ENCODE data around the gene ACOX2. TPM values are rescaled to one million over a fixed set of nuclear protein-coding genes. Genes with fewer than 3 reads are reported as not detected.

ACOX2 gene
- total RNA-seq, 3 donors from 2014 or later (not counting 1 experiment from before 2014, with no cell fraction given) = not detected

DNA sequence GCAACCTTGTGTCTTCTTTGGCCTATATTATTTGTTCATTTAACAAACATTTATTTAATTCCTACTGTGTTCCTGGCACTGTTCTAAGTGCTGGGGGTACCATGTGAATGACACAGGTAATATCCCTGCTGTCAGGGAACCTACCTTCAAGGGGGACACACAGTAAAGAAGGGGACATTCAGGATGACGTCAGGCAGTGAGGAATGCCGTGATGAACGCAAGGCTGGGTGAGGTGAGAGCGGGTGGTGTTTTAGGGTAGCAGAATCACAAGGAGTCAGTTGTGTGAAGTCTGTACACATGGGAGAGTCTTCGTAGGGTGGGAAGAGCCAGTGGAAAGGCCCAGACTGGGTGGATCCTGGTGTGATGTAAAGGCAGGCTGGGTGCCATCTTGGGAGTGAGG, 41.9 kb upstream of the ACOX2 start:
- no peak overlapping the region for H3K27ac ChIP-seq (ENCODE audit: low read length)
- no peaks in the 10 kb centered on the region for H3K27me3 ChIP-seq (ENCODE audit: control insufficient read depth, insufficient read depth, low read length)
- TF ChIP-seq, protein P1, sequence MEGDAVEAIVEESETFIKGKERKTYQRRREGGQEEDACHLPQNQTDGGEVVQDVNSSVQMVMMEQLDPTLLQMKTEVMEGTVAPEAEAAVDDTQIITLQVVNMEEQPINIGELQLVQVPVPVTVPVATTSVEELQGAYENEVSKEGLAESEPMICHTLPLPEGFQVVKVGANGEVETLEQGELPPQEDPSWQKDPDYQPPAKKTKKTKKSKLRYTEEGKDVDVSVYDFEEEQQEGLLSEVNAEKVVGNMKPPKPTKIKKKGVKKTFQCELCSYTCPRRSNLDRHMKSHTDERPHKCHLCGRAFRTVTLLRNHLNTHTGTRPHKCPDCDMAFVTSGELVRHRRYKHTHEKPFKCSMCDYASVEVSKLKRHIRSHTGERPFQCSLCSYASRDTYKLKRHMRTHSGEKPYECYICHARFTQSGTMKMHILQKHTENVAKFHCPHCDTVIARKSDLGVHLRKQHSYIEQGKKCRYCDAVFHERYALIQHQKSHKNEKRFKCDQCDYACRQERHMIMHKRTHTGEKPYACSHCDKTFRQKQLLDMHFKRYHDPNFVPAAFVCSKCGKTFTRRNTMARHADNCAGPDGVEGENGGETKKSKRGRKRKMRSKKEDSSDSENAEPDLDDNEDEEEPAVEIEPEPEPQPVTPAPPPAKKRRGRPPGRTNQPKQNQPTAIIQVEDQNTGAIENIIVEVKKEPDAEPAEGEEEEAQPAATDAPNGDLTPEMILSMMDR (IDR thresholded peaks at IDR 0.05) = no peak
- peaks cover 0 to under 1% of the 10 kb centered on the region in 2 donors for H3K4me1 Mint-ChIP-seq
- no peak overlapping the region for H3K4me3 Mint-ChIP-seq
- no peaks in the 10 kb centered on the region for H3K4me1 ChIP-seq (ENCODE audit: control insufficient read depth, insufficient read depth, low read length)
- no peak for ATAC-seq
- intact Hi-C loops (cut with micrococcal nuclease) = no loop called here
- no peak overlapping the region for H3K27ac Mint-ChIP-seq
- peaks cover 9 to 11% of the 10 kb centered on the region in 2 donors for H3K27me3 Mint-ChIP-seq (ENCODE audit: low read depth in 2 of 2)
- no peak for DNase-seq
- 92% methylated on average over 5 of the region's 5 CpGs for WGBS (ENCODE audit: insufficient coverage)
- H3K9me3 ChIP-seq (ENCODE audit: control insufficient read depth, insufficient read depth, low read length) = no peaks in the 10 kb centered on the region
- no peaks in the 10 kb centered on the region for H3K9me3 Mint-ChIP-seq
- H3K36me3 ChIP-seq (ENCODE audit: control insufficient read depth, insufficient read depth, low read length) = no peaks in the 10 kb centered on the region
- no peaks in the 10 kb centered on the region for H3K36me3 Mint-ChIP-seq
- H3K4me3 ChIP-seq (ENCODE audit: low read length) = no peak overlapping the region

DNA sequence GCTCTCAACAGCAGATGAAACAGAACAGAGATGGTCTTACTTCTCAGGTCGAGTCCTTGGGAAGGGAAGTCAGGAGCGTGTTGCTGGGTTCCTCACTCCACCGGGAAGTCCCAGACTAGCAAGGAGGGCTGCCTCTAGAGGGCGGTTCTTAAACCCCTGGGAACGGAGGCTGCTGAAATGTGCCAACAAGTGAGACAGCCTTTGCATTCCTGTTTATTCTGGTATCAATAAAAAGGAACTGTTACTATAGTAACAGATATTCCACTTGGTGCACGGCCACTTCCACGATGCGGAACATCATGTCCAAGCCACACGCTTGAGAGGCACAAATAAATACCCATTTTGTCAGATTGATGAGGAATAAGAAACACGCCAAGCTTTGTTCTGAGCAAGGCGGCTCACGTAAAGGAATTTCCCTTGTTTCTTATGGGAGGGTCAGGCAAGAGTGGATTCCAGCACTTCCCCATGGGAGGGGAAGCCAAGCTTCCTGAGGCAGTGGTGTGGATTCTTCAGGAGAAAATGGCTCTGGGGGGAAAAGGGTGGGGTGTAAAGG, 40.4 kb upstream of the ACOX2 start, which contains the start of gene FAM107A:
FAM107A (minus strand) TSS at position 123 of the 553 bp plus-strand sequence. CDS start 7,531 bp downstream, outside the sequence.
- Histone ChIP-seq H3K4me1 (ENCODE audit: control insufficient read depth, insufficient read depth, low read length) (no peaks in the 10 kb centered on the region), H3K36me3 (ENCODE audit: control insufficient read depth, insufficient read depth, low read length) (no peaks in the 10 kb centered on the region), H3K4me3 (ENCODE audit: low read length) (no peak within 1 kb of the TSS), H3K9me3 (ENCODE audit: control insufficient read depth, insufficient read depth, low read length) (no peaks in the 10 kb centered on the region), H3K27me3 (ENCODE audit: control insufficient read depth, insufficient read depth, low read length) (no peaks in the 10 kb centered on the region), H3K27ac (ENCODE audit: low read length) (no peak within 1 kb of the TSS)
- no peak for DNase-seq
- H3K36me3 Mint-ChIP-seq = no peaks in the 10 kb centered on the region
- H3K4me1 Mint-ChIP-seq = no peaks in the 10 kb centered on the region
- H3K4me3 Mint-ChIP-seq = no peak within 1 kb of the TSS
- 66% methylated on average over 12 of the region's 12 CpGs for WGBS (ENCODE audit: insufficient coverage)
- no peak for ATAC-seq
- no peaks in the 10 kb centered on the region for H3K9me3 Mint-ChIP-seq
- TF ChIP-seq, protein P1 (IDR thresholded peaks at IDR 0.05) = no peak
- peaks cover 7 to 10% of the 10 kb centered on the region in 2 donors for H3K27me3 Mint-ChIP-seq (ENCODE audit: low read depth in 2 of 2)
- no peak within 1 kb of the TSS for H3K27ac Mint-ChIP-seq
- intact Hi-C loops (cut with micrococcal nuclease) = no loop called here

DNA sequence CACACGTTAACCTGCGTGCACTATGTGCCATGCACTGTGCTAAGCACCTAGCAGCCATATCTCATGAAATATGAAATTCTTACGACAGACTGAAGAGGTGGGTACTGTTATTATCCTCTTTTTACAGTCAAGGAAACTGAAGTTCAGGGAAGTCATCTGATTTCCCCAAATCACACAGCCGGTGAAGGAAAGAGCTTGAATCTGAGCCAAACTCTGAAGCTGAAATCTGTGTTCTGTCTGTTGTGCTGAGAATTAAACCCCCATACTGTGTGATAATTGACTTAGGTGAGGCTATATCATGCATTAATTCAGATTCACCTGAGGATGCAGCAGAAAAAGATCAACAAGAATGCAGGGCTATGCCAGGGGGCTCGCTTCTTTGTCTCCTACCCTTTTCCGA, 39.7 kb upstream of the ACOX2 start:
- Histone ChIP-seq H3K27me3 (ENCODE audit: control insufficient read depth, insufficient read depth, low read length) (no peaks in the 10 kb centered on the region), H3K36me3 (ENCODE audit: control insufficient read depth, insufficient read depth, low read length) (no peaks in the 10 kb centered on the region), H3K9me3 (ENCODE audit: control insufficient read depth, insufficient read depth, low read length) (no peaks in the 10 kb centered on the region), H3K4me3 (ENCODE audit: low read length) (no peak overlapping the region), H3K4me1 (ENCODE audit: control insufficient read depth, insufficient read depth, low read length) (no peaks in the 10 kb centered on the region), H3K27ac (ENCODE audit: low read length) (no peak overlapping the region)
- H3K27ac Mint-ChIP-seq = no peak overlapping the region
- intact Hi-C loops (cut with micrococcal nuclease) = no loop called here
- peaks cover 7 to 10% of the 10 kb centered on the region in 2 donors for H3K27me3 Mint-ChIP-seq (ENCODE audit: low read depth in 2 of 2)
- H3K9me3 Mint-ChIP-seq = no peaks in the 10 kb centered on the region
- H3K4me3 Mint-ChIP-seq = no peak overlapping the region
- ATAC-seq (no peak), DNase-seq (no peak)
- TF ChIP-seq, protein P1 (IDR thresholded peaks at IDR 0.05) = no peak
- H3K36me3 Mint-ChIP-seq = no peaks in the 10 kb centered on the region
- 66% methylated on average over 6 of the region's 6 CpGs for WGBS (ENCODE audit: insufficient coverage)
- H3K4me1 Mint-ChIP-seq = no peaks in the 10 kb centered on the region

Measured in natural killer cell (primary cell).